Retina (tissue), 1 donor: Measurements from ENCODE around the gene TRIM10.
"Not testable (repeated sequence)": the region's sequence is repeated elsewhere in the genome, so short reads cannot be mapped to it uniquely, and the experiment has no call there.

ENCODE experiments used
- DNase-seq: peaks from one replicate; pipeline ENCODE4 v3.0.0-alpha.2; 2016

Gene TRIM10

DNA sequence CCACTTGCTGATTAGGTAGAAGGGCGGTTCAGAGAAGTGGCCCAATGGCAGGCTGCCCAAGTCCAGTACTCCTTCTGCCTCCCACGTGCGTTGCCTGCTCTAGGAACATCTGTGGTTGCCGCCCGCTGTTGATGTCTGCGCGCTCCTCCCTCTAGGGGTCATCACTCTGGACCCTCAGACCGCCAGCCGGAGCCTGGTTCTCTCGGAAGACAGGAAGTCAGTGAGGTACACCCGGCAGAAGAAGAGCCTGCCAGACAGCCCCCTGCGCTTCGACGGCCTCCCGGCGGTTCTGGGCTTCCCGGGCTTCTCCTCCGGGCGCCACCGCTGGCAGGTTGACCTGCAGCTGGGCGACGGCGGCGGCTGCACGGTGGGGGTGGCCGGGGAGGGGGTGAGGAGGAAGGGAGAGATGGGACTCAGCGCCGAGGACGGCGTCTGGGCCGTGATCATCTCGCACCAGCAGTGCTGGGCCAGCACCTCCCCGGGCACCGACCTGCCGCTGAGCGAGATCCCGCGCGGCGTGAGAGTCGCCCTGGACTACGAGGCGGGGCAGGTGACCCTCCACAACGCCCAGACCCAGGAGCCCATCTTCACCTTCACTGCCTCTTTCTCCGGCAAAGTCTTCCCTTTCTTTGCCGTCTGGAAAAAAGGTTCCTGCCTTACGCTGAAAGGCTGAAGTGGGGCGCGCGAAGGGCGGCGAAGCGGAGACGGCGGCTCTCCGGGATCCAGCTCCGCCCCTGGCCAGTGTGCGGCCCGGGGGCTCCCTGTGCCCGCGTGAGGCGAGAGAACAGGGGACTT, 10.9 kb upstream of the TRIM10 start:
- peak; percentile 60 for DNase-seq

DNA sequence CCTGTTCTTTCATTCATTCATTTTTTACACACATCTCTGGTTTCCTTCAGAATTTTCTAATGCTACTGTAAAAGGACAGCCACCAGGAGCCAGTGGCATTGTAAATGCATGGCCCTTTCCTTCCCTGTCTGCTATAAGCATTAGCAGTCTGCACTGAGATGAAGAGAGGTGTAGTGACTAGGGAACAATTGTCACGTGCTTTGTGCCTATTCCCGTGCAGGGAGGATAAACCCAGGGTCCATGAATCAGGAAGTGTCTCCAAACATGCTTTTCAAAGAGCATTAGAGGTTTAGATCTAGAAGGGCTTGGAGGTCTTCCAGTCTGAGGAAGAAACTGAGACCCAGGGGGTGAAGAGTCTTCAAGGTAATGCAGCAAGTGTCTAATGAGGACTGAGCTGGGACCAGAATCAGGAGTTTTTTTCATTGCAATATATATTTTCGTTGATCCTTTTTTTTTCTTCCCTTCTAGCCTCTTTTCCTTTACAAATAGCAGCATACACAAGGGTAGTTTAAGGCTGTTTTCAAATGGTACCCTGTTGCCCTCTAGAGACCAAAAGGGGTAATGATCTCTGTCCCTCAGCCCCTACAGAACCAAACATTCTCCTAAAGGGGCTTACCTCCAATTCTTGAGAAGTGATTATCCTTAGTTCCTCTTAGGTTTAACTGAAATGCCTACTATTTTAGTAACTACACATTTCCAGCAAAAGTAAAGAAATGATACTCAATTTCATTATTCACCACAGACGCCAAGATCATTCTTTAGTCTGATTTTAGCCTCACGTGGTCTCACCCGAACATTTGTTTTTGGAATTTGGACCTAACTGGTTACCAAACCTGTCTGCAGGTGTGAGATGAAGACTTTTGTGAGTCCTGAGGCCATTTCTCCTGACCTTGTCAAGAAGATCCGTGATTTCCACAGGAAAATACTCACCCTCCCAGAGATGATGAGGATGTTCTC, 8.9 kb upstream of the TRIM10 start:
- peak; percentile 49 for DNase-seq

DNA sequence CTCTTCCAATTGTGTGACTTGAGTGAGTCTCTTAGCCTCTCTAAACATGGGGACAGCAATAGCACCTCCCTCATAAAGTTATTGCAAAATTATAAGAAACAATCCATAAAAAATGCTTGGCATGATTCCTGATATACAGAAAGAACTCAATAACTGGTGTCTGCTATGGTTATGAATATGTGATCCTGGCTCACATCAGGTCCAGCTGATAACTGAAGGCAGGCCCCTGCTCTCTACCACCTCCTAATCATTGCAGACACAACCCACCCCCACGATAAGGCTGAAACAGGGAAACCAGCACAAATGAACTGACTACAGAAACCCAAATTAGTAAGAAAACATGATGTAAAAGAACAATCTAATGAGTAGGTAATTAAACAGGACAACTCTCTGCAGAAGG, 7.7 kb upstream of the TRIM10 start:
- no peak for DNase-seq

DNA sequence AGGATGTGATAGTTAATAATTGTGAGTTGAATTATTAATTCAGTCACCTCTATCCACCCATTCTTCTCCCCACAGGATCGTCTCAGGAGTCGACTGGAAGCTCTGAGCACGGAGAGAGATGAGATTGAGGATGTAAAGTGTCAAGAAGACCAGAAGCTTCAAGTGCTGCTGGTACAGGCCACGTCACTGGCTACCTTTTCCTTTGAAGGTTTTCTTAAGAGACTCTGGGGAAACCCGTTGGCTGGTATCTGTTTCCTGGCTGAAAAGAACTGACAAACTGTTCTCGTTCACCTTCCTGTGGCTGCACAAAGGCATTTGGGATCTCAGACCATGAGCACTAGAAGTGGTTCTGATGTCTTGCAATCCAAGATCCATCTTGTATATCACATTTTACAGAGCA, 6.1 kb upstream of the TRIM10 start:
- no peak for DNase-seq

DNA sequence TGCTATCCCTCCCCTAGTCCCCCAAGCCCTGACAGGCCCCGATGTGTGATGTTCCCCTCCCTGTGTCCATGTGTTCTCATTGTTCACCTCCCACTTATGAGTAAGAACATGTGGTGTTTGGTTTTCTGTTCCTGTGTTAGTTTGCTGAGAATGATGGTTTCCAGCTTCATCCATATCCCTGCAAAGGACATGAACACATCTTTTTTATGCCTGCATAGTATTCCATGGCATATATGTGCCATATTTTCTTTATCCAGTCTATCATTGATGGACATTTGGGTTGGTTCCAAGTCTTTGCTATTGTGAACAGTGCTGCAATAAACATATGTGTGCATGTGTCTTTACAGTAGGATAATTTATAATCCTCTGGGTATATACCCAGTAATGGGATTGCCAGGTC, 4.2 kb upstream of the TRIM10 start:
- not testable (repeated sequence) for DNase-seq

DNA sequence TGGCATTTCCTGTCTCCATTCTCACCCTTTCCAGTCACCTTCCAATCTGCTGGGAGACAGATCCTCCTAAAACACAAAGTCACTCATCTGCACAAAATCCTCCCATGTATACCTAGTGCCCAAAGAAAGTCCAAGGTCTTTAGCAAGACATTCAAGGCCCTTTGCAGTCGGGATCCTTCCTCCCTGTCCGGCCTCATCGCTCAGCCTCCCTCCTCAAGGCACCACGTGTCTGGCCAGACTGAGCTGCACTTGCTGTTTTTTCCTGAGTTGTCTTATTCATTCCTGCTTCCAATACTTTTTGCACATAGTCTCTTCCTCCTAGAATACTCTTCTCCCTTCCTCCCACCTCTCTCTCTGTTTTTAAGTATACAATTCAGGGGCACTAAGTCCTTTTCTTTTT, 3.7 kb upstream of the TRIM10 start:
- no peak for DNase-seq

DNA sequence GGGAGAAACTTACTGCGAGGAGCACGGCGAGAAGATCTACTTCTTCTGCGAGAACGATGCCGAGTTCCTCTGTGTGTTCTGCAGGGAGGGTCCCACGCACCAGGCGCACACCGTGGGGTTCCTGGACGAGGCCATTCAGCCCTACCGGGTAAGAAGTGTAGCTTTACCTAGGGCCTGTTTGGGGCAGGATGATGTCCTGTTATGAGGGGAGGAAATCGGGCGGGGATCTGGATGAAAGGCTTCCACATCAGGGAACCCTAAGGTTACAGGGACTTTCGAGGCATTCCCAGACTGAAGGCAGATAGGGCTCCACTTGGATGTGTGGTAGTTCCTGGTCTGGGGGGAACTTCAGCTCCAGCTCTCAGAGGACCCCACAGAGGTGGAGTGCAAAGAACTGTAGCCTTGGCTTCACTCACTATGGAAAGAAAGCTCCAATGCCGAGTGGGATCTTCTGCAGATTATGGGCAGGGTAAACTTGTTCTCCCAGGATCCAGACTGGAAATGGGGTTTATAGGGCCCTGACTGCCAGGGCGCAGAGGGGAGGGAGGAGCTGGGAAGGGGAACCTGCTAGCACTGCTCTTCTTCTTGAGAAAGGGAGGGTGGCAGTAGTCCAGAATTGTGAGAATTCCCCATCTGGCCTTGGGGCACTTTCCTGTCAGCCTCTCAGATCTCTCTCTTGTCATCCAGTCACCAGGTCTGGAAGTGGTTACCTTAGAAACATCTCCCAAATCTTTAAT, 3.1 kb upstream of the TRIM10 start:
- no peak for DNase-seq

DNA sequence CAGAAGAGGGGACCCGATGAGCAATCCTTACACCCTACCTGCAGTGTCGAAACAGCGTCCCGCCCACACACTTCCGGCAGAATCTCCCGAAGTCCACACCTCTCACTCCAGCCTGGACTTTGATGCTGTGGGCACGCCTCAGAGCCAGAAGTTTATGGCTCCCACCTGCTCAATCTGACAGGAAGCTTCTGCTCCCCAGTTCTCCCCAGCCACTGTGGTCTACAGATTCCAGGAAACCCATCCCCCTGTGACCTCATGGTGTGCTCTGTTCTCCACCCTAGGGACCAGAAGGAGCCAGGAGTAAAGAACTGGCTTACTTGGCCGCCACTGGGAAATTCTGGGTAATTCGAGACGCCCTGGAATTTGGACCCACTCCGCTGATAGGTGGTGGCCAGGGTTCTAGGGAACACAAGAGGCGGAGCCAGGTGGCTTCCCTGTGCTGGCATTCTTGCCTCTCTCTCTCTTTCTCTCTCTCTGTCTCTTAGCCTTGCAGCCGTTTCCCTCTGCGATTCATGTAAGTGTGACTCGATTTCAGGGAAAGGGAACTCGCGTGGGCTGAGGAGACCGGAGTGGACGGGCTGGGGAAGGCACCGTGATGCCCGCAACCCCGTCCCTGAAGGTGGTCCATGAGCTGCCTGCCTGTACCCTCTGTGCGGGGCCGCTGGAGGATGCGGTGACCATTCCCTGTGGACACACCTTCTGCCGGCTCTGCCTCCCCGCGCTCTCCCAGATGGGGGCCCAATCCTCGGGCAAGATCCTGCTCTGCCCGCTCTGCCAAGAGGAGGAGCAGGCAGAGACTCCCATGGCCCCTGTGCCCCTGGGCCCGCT, 2.3 kb upstream of the TRIM10 start, which contains the start of gene TRIM15:
Gene TRIM15, plus strand, starts transcription at position 457 of the 828 bp plus-strand sequence. Its CDS starts 139 bp downstream, at position 596.
- no peak for DNase-seq

DNA sequence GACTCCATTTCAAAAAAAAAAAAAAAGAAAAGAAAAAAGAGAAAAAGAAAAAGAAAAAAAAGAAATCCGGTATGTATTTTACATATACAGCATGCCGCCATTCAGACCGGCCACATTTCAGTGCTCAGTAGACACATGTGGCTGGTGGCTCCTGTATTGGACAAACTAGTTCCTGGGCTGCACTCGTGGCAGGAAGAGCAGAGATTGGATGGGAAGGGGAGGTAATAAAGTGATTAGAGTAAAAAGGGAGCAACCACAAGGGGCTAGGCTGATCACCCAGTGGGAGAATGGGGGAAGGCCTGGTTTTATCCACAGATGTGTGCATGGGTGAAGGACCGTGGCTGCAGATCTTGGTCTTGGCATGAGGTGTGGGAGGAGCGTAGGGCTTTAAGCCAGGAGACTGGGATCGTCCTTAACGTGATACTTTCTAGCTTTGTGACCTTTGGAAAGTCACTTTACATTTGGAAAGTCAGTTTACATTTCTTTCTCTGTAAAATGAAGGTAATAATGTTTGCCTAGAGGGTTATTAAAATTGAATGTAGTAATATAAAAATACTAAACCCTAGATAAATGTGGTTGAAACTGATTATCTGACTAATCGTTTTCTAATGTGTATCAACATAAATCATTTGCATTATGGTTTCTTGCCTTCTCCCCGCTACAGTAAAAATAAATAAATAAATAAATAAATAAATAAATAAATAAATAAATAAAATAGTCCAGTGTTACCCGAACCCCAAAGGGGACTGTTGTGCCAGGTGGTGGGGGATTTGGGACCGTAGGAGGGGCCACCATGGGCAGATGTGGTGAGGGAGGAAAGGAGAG, 1.5 kb upstream of the TRIM10 start:
- DNase-seq: no peak

DNA sequence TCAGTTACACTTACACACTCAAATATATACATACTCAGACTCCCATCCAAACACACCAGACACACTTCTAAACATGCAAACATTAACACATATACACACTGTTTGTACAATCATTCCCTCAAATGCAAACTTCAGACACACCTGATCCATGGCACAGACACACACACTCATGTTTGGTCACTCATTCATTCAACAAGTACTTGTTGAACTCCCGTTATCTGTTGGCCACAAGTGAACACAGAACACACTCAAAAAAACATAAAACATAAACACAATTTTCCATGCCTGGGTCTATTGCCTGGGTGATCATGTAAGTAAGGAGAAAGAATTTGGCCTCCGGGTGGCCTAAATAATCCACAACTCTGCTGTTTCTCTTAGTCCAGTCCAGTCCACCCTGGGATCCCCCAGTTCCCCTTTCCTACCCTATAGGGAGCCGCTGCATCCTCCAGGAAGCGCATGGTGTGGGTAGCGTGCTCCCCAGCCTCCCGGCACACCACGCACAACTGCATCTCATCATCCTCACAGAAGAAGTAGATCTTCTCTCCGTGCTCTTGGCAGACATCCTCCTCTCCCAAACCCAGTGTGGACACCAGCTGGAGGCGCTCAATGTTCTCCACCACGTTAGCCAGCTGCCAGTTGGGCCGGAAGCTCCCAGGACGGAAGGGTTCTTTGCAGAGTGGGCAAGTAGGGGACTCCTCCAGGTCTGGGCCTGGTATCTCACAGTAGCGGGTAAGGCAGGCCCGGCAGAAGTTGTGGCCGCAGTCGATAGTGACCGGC, 815 bp downstream of the TRIM10 start:
- DNase-seq: no peak

DNA sequence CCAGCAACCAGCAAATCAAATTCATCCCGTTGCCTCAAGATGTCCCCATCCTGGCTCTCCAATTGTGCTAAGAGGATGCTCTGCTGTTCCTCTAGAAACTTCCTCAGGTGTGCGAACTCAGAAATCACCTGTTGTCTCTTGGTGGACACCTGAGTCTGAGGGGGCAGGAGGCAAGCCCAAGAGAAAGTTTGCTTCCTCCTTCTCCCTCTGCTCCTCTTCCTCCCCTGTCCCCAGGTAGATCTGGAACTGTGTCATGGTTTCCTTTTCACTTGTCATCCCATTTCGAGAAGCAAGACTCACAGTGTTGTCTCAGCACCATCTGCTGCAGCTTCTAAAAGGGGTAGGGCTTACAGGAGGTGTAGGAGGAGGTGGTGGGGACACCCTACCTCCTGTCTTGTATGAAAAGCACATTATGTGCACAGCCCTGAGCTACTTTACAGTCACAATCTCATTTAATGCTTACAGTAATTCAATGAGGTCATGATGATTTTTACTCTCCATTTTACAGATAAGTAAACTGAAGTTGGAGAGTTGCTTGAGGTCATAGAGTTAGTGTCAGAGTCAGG, 2.5 kb downstream of the TRIM10 start:
- no peak for DNase-seq

DNA sequence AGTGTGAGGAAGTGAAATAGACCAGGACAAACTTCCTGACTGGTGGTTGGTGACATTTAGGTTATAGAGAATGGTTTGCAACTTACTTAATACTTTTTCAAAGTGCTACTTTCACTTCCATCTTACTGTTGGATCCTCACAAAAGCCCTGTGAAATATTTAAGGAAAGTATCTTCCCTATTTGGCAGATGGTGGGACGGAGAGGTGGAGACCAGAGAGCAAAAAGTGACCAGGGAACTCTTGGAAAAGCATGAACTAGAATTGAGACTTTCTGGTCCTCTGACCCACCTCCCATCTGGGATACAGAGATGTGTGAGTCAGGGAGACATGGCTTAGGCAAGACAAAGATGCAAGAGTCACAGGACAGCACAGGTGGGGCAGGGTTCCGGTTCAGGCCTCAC, 3.0 kb downstream of the TRIM10 start:
- DNase-seq: no peak

DNA sequence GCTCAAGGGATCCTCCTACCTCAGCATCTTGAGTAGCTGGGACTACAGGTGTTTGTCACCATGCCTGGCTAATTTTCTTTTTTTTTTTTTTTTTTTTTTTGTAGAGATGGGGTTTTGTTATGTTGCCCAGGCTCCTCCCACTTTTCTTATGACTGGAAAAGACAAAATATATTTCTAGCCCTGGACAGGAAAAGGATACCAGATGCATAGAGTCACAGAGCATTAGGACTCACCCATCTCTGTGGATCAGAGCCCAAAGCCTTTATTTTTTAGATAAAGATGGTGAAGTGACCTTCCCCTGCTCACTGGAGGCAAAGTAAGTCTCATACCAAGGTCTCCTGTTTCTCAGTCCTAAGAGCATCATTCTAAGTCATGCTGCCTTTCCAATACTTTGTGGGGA, 3.4 kb downstream of the TRIM10 start:
- DNase-seq: no peak

DNA sequence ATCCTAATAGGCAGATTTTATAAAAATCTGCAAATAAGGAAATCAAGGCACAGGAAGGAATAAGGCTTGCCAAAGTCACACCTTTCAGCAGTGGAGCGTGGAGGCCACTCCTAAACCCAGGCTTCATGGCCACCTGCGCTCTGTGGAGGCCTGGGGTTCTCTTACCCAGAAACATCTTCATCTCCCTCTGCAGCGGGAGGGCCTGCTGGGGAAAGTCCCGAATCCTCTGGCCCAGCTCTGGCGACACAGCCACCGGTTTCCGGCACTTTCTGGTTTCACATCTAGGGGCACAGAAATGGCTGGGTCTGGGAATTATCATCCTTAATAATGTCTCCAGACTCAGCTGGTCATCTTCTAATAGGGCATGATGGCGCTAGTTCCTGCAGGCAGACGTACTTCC, 4.2 kb downstream of the TRIM10 start:
- DNase-seq: no peak

DNA sequence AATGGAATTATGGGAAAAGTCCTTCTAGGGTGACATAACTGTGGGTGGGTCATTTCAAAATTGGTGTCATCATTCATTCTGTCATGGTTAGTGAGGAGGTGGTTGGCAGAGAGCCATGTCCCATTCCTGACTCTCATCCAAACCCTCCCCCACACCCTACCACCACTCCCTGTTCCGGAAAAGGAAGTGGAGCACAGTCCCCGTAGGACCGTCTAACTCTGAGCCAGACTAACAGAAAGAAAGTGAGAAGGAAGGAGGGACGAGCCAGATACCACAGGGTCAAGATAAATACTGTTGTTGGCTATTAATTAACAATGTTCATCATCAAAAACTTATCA, 4.8 kb downstream of the TRIM10 start:
- no peak for DNase-seq

DNA sequence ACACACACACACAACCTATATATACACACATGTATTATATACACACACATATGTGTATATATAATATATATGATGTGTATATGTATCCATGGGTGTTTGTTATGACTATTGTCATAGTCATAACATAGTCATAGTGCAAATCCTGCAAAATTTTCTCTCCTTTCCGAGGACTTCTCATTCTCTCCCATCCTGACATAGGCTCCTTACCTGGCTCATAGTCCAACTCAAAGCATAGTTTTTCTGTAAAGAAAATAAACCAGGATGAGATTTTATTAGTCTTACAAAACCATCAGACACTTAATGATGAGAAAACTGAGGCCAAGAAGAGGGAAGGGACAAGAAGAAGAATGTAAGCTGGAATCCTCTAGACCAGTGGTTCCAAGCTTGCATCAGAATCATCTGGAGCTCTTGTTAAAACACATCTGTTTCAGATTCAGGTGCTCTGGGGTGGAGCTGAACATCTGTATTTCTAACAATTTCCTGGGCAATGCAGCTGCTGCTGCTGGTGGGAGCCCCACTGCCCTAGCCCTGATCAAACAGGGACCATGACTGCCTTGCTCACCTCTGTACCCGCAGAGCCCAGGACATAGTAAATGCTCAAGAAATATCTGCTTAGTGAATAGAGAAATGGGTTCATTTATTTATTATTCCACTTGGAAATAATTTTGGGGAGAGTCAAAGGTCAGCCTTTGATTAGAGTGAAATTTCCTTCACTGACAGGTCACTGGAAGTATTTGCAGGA, 5.3 kb downstream of the TRIM10 start:
- no peak for DNase-seq

DNA sequence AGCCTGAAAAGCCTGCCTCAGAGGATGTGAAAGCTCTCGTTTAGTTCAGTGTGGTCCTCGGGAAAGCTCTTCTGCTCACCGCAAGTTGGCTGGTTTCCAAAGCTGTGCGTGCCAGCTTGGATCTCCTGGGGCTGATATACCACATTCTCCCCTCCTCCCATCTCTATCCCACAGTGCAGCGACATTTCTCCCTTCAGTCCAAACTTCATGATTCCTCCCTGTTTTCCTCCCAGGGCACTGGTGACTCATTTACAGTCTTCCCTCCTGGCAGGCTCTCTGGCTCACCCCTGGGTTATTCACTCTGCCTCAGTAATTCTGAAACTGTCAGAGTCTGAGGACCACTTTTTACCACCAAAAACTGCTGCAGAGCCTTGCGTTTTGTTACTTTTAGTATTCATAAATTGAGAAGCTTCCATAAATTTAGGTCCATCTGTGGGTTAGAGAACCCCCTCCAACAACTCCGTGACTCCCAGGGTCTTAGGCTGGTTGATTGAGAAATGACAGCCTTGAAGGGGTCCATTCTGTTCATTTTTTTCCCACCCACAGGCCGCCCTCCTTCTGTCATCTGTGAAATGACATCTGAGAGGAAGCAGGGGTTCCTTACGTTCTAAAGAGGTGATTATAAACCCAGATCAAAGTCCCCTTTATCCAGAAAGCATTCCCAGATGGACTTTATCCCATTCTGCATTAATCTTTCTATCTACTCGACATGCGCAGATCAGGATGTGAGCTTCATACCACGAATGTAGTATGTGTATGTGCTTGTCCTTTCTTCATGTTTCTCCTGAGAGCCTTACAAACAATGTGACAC, 6.1 kb downstream of the TRIM10 start:
- DNase-seq: no peak

DNA sequence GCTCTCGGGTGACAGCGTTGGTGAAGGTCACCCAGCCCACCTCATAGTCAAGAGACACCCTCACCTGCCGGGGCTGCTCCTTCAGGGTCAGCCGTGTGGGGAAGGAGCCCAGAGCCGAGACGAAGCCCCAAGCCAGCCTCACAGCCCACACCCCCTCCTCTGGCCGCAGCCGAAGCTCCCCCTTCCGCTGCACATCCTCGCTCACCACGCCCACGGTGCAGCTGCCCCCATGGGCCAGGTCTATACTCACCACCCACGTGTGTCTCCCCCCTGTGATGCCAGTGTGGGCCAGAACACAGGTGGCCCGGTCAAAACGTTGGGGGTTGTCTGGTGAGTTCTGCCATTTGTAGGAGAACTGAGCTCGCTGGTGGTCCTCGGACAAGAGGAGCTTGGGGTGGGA, 7.0 kb downstream of the TRIM10 start:
- DNase-seq: no peak
